Parathyroid adenoma (tissue), 2 donors: ENCODE data around the gene RNF146.

Experiments used
- H2AFZ ChIP-seq: fragments of 300-600 bp; sonication (generic); one replicate; pipeline ENCODE4 v1.7.0; 2017; ENCODE audit warnings: antibody characterized with exemption, mild to moderate bottlenecking
- H3K27ac ChIP-seq: fragments of 300-600 bp; sonication (generic); one replicate; pipeline ENCODE4 v1.7.0; 2017
- H3K27me3 ChIP-seq: fragments of 300-600 bp; sonication (generic); one replicate; pipeline ENCODE4 v1.7.0; 2017; ENCODE audit warnings: low read length; ENCODE audit not compliant: control insufficient read depth, insufficient read depth
- H3K36me3 ChIP-seq: fragments of 300-600 bp; sonication (generic); one replicate; pipeline ENCODE4 v1.7.0; 2017; ENCODE audit warnings: low read length; ENCODE audit not compliant: control insufficient read depth, insufficient read depth
- H3K4me1 ChIP-seq: fragments of 300-600 bp; sonication (generic); one replicate; pipeline ENCODE4 v1.7.0; 2017; ENCODE audit warnings: control low read depth
- H3K4me2 ChIP-seq: fragments of 300-600 bp; sonication (generic); one replicate; pipeline ENCODE4 v1.7.0; 2017; ENCODE audit warnings: low read length
- H3K4me3 ChIP-seq: fragments of 300-600 bp; sonication (generic); one replicate; pipeline ENCODE4 v1.7.0; 2017; ENCODE audit warnings: low read depth, low read length
- H3K79me2 ChIP-seq: fragments of 300-600 bp; sonication (generic); one replicate; pipeline ENCODE4 v1.7.0; 2017; ENCODE audit warnings: control low read depth
- H3K9ac ChIP-seq: fragments of 300-600 bp; sonication (generic); one replicate; pipeline ENCODE4 v1.7.0; 2017; ENCODE audit warnings: mild to moderate bottlenecking
- H3K9me3 ChIP-seq: fragments of 300-600 bp; sonication (generic); one replicate; pipeline ENCODE4 v1.7.0; 2017; ENCODE audit warnings: low read length; ENCODE audit not compliant: control insufficient read depth
- TF ChIP-seq, protein P1 (sequence below): fragments of 300-600 bp; sonication (generic); IDR thresholded peaks from one replicate; pipeline ENCODE4 v1.7.0; 2017; ENCODE audit warnings: antibody characterized with exemption, mild to moderate bottlenecking
- donor health status: primary hyperparathyroidism.

RNF146 gene

DNA sequence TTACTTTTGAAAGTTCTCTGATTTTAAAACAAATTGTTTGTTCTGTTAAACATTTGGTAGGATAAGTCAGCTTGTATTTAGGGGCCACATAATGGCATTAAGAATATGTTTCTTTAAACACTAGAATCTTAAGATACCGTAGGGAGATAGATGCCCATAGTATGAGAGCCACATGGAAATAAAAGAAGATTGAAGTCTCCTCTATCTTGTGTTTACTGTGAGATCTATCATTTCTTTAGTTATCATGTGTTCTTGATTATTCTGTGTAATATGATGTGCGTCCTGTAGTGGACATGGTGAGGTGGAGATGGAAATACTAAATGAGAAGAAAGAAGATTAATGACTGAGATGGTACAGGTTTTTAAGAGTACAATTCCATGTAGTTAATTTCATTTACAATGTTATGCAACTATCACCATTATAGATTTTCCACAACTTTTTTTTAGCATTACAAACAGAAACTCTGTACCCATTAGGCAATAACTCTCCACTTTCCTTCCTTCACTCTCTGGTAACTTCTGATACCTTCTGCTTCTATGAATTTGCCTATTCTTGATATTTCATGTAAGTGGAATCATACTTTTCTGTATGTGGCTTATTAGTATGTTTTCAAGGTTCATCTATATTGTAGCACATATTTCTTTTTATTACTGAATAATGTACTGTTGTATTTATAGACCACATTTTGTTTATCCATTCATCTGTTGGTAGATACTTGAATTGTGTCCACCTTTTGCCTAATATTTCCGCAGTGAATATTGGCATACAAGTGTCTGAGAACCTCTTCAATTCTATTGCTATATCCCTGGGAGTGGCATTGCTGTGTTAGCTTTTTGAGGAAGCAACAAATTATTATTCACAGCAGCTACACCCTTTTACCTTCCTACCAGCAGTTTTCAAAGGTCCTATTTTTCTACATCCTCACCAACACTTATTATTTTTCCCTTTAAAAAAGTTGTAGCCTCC is 11.5 kb downstream of the RNF146 start:
- Histone ChIP-seq H3K9ac (no peak overlapping the region), H3K9me3 (no peaks in the 10 kb centered on the region), H3K79me2 (peaks cover 55% of the 10 kb centered on the region), H2AFZ (no peak overlapping the region), H3K27ac (no peak overlapping the region), H3K4me2 (no peak overlapping the region), H3K36me3 (no peaks in the 10 kb centered on the region), H3K27me3 (no peaks in the 10 kb centered on the region), H3K4me1 (peaks cover 5% of the 10 kb centered on the region), H3K4me3 (no peak overlapping the region)
- TF ChIP-seq, protein P1, sequence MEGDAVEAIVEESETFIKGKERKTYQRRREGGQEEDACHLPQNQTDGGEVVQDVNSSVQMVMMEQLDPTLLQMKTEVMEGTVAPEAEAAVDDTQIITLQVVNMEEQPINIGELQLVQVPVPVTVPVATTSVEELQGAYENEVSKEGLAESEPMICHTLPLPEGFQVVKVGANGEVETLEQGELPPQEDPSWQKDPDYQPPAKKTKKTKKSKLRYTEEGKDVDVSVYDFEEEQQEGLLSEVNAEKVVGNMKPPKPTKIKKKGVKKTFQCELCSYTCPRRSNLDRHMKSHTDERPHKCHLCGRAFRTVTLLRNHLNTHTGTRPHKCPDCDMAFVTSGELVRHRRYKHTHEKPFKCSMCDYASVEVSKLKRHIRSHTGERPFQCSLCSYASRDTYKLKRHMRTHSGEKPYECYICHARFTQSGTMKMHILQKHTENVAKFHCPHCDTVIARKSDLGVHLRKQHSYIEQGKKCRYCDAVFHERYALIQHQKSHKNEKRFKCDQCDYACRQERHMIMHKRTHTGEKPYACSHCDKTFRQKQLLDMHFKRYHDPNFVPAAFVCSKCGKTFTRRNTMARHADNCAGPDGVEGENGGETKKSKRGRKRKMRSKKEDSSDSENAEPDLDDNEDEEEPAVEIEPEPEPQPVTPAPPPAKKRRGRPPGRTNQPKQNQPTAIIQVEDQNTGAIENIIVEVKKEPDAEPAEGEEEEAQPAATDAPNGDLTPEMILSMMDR: no peak

DNA sequence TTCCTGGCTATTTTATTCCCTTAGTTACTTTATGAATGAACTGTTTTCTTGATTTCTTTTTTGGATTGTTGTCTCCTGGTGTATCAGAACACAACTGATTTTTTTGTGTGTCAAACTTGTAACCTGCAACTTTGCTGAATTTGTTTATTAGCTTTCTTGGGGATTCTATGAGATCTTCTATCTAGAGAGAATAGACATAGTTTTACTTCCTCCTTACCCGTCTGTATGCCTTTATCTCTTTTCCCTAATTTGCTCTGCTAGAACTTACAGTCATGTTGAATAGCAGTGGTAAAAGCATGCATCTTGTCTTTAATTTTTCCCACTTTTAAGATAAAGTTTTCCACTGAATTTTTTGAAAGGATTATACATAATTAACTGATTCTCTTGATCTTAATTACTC is 13.2 kb downstream of the RNF146 start:
- H3K27ac ChIP-seq: no peak overlapping the region
- no peak overlapping the region for H3K4me2 ChIP-seq
- no peak overlapping the region for H3K9ac ChIP-seq
- H3K27me3 ChIP-seq: no peaks in the 10 kb centered on the region
- H3K36me3 ChIP-seq: no peaks in the 10 kb centered on the region
- no peaks in the 10 kb centered on the region for H3K9me3 ChIP-seq
- H3K79me2 ChIP-seq: peaks cover 41% of the 10 kb centered on the region
- TF ChIP-seq, protein P1: no peak
- H3K4me3 ChIP-seq: no peak overlapping the region
- H2AFZ ChIP-seq: no peak overlapping the region
- peaks cover 5% of the 10 kb centered on the region for H3K4me1 ChIP-seq

- no peak overlapping the region for H3K27ac ChIP-seq
- no peak overlapping the region for H3K4me3 ChIP-seq
- no peaks in the 10 kb centered on the region for H3K4me1 ChIP-seq
- no peak overlapping the region for H2AFZ ChIP-seq
- no peaks in the 10 kb centered on the region for H3K27me3 ChIP-seq
- H3K36me3 ChIP-seq: no peaks in the 10 kb centered on the region
- no peak overlapping the region for H3K4me2 ChIP-seq
- TF ChIP-seq, protein P1: no peak
- no peaks in the 10 kb centered on the region for H3K9me3 ChIP-seq
- no peak overlapping the region for H3K9ac ChIP-seq
- H3K79me2 ChIP-seq: peaks cover 24% of the 10 kb centered on the region
Measured at GRCh38 chr6:127282184-127282583, 15.5 kb downstream of the RNF146 start.

DNA sequence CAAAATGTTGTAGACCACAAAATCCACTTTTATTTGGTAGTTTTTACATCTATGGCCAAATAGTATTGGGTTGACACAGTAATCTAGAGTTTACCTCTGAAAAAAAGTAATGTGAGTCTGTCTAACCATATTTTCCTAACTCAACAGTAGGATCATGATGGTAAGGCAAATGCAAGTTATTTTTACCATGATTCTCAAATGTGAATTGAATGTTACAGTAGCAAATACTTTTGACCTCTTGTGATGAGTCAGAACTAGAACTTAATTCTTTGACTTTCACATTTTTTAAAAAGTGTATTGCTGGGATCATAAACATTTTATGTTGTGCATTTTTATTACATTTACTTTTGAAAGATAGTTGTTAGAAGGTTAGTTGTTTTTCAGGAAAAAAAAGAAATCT is 22.0 kb downstream of the RNF146 start:
- H3K9me3 ChIP-seq: no peaks in the 10 kb centered on the region
- peaks cover 6% of the 10 kb centered on the region for H3K4me1 ChIP-seq
- H3K4me2 ChIP-seq: no peak overlapping the region
- no peaks in the 10 kb centered on the region for H3K36me3 ChIP-seq
- H3K9ac ChIP-seq: no peak overlapping the region
- H3K79me2 ChIP-seq: peaks cover 6% of the 10 kb centered on the region
- H3K27ac ChIP-seq: no peak overlapping the region
- TF ChIP-seq, protein P1: no peak
- no peak overlapping the region for H3K4me3 ChIP-seq
- H3K27me3 ChIP-seq: no peaks in the 10 kb centered on the region
- H2AFZ ChIP-seq: no peak overlapping the region
